Measurements from ENCODE around the gene RPL22. TPM values are rescaled to one million over a fixed set of nuclear protein-coding genes. Genes with fewer than 3 reads are reported as not detected.
A peak's percentile ranks its signal among the peaks of the same experiment; 100 is the strongest.

Gene RPL22
- total and polyA plus RNA-seq, 2 of the 8 experiments (the other 6 are each of a cell fraction or from before 2014, with no cell fraction given): 133 to 521 TPM

GRCh38 chr1:6185635-6186382 lies 13.6 kb downstream of the RPL22 start (continued):
- TF ChIP-seq SAP30 (IDR thresholded peaks at IDR 0.05; ENCODE audit: insufficient read depth, insufficient replicate concordance, low read length) (no peak), SP4 (IDR thresholded peaks at IDR 0.05; ENCODE audit: low read length) (no peak), ZNF274 (IDR thresholded peaks at IDR 0.05; ENCODE audit: borderline replicate concordance, extremely low read depth, low read length) (no peak), BACH1 (IDR thresholded peaks at IDR 0.05; ENCODE audit: low read length) (no peak), SRF (IDR thresholded peaks at IDR 0.05; ENCODE audit: low read depth, low read length) (no peak), BCL11A (IDR thresholded peaks at IDR 0.05; ENCODE audit: low read depth in 2 of 2, low read length in 2 of 2) (no peak), EZH2 (IDR thresholded peaks at IDR 0.05; ENCODE audit: low read depth, low read length, severe bottlenecking) (no peak), RBBP5 (IDR thresholded peaks at IDR 0.05; ENCODE audit: borderline replicate concordance, low read depth, low read length) (no peak), GTF2F1 (IDR thresholded peaks at IDR 0.05; ENCODE audit: borderline replicate concordance, low read depth, low read length) (no peak), POLR2AphosphoS5 (IDR thresholded peaks at IDR 0.05; ENCODE audit: low read depth, low read length) (peak; percentile 94), SUZ12 (IDR thresholded peaks at IDR 0.05; ENCODE audit: low read length) (no peak)
